GM18499 (cell line): ENCODE measurements around the gene SOX6.

Experiments
- ATAC-seq: cut with Tn5 transposase; IDR thresholded peaks from one replicate; pipeline ENCODE4 v1.9.1; 2021; ENCODE audit warnings: moderate number of reproducible peaks; ENCODE audit not compliant: insufficient read depth, unreplicated experiment

The SOX6 gene

GRCh38 chr11:16322190-16322589 is 34.2 kb downstream of the SOX6 start:
- ATAC-seq, result no peak

- no peak for ATAC-seq
Observed at GRCh38 chr11:16321148-16321547, 35.2 kb downstream of the SOX6 start.

- ATAC-seq, result no peak
Observed at GRCh38 chr11:16318320-16318719, 38.0 kb downstream of the SOX6 start.

- ATAC-seq, result no peak
Observed at GRCh38 chr11:16317712-16318111, 38.6 kb downstream of the SOX6 start.

GRCh38 chr11:16313846-16314245 is 42.5 kb downstream of the SOX6 start:
- no peak for ATAC-seq

- ATAC-seq, result no peak
Observed at GRCh38 chr11:16312233-16312765, 44.0 kb downstream of the SOX6 start.

- no peak for ATAC-seq
Observed at GRCh38 chr11:16311831-16312230, 44.5 kb downstream of the SOX6 start.

GRCh38 chr11:16310943-16311342 is 45.4 kb downstream of the SOX6 start:
- ATAC-seq, result no peak

- ATAC-seq, result no peak
Observed at GRCh38 chr11:16309226-16309625, 47.1 kb downstream of the SOX6 start.

- no peak for ATAC-seq
Observed at GRCh38 chr11:16301462-16301861, 54.9 kb downstream of the SOX6 start.

- no peak for ATAC-seq
Observed at GRCh38 chr11:16299884-16300782, 56.2 kb downstream of the SOX6 start.

GRCh38 chr11:16299390-16299789 is 57.0 kb downstream of the SOX6 start:
- no peak for ATAC-seq

- no peak for ATAC-seq
Observed at GRCh38 chr11:16297332-16297731, 59.0 kb downstream of the SOX6 start.

- ATAC-seq, result no peak
Observed at GRCh38 chr11:16296273-16296672, 60.1 kb downstream of the SOX6 start.

- no peak for ATAC-seq
Observed at GRCh38 chr11:16295592-16295991, 60.8 kb downstream of the SOX6 start.

GRCh38 chr11:16293204-16293681 is 63.1 kb downstream of the SOX6 start:
- ATAC-seq, result no peak

GRCh38 chr11:16292167-16292859 is 64.0 kb downstream of the SOX6 start:
- ATAC-seq, result no peak

GRCh38 chr11:16291729-16292128 is 64.6 kb downstream of the SOX6 start:
- no peak for ATAC-seq

- no peak for ATAC-seq
Observed at GRCh38 chr11:16289541-16289940, 66.8 kb downstream of the SOX6 start.

GRCh38 chr11:16287630-16288280 is 68.6 kb downstream of the SOX6 start:
- ATAC-seq, result no peak

GRCh38 chr11:16286095-16286494 is 70.3 kb downstream of the SOX6 start:
- ATAC-seq, result no peak
